Measurements from ENCODE around the gene SYT2.

GRCh38 chr1:202689082-202689481, 21.2 kb downstream of the SYT2 start:
- TF ChIP-seq CTCF (IDR thresholded peaks at IDR 0.05; ENCODE audit: borderline replicate concordance, extremely low read depth, low read length, poor library complexity, severe bottlenecking) (no peak), EZH2 (IDR thresholded peaks at IDR 0.05; ENCODE audit: borderline replicate concordance, low read depth, low read length, severe bottlenecking) (no peak)

All from DND-41 (cell line).